Cardiac muscle cell (in vitro differentiated cells and primary cell): ENCODE results near the gene LPP. TPM values are rescaled to one million over a fixed set of nuclear protein-coding genes. Genes with fewer than 3 reads are reported as not detected.

Experiments used
- DNase-seq, 2 donors: peaks; one replicate each; pipeline versions ENCODE4 v3.0.0 to v3.0.0-alpha.2; 2010 to 2017; ENCODE audit warnings: low read depth in 1 of 2, low spot score in 1 of 2
- H3K27ac ChIP-seq: fragments of 200-600 bp; sonication (generic); 2 replicates; pipeline ENCODE4 v1.5.1; 2016
- H3K27me3 ChIP-seq: fragments of 200-600 bp; sonication (generic); 2 replicates; pipeline ENCODE4 v1.6.0; 2016; ENCODE audit warnings: control low read depth
- H3K36me3 ChIP-seq: fragments of 200-600 bp; sonication (generic); 2 replicates; pipeline ENCODE4 v1.5.1; 2016; ENCODE audit warnings: control low read depth
- H3K4me1 ChIP-seq: fragments of 200-600 bp; sonication (generic); 2 replicates; pipeline ENCODE4 v1.8.1; 2017; ENCODE audit warnings: low read depth, mild to moderate bottlenecking, mixed run types
- H3K4me3 ChIP-seq: fragments of 200-600 bp; sonication (generic); 2 replicates; pipeline ENCODE4 v1.5.1; 2016; ENCODE audit warnings: mild to moderate bottlenecking
- H3K9me3 ChIP-seq: fragments of 200-600 bp; sonication (generic); 2 replicates; pipeline ENCODE4 v1.5.1; 2017; ENCODE audit warnings: low read depth, mild to moderate bottlenecking, control low read depth
- CTCF ChIP-seq: IDR thresholded peaks from 2 replicates; pipeline ENCODE4 v1.5.1; 2012; ENCODE audit warnings: low read depth, mild to moderate bottlenecking, low read length
- polyA plus RNA-seq: library from polyadenylated mRNA; unstranded; fragments of >200 nt; fragmentation: Nextera tagmentation; extraction: Ambion mirVana; gene quantifications from 2 replicates; pipeline ENCODE4 v1.2.1, GENCODE V29; 2016
- total RNA-seq: library from RNA; depleted of rRNA; stranded (reverse); fragments of >200 nt; gene quantifications from 2 replicates; pipeline ENCODE4 v1.2.3, GENCODE V29; 2016

LPP gene
- total and polyA plus RNA-seq, 2 experiments from 2014 or later, result 21.4 to 45.2 TPM

DNA sequence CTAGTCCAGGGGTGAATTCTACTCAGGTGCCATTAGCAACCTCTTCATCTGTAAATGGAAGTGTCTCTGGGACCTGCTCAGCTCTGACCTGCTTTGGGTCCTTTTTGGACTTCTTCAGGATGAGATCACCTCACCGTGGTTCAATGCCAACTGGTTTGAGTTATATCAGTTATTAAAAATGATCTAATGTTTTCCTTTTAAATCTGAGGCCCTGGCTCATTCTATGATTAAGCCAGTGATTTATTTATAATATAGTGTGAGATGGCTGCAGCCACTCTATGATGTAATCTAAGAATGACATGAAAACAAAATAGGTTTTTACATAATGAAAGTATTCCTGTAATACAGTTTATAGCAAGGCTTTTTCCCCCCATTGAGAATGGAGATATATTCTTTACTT is 79.4 kb downstream of the LPP start:
- no peak for DNase-seq
- Histone ChIP-seq H3K27me3 (no peaks in the 10 kb centered on the region), H3K9me3 (no peaks in the 10 kb centered on the region), H3K36me3 (no peaks in the 10 kb centered on the region), H3K27ac (no peak overlapping the region), H3K4me1 (no peaks in the 10 kb centered on the region), H3K4me3 (no peak overlapping the region)
- TF ChIP-seq CTCF, result no peak

DNA sequence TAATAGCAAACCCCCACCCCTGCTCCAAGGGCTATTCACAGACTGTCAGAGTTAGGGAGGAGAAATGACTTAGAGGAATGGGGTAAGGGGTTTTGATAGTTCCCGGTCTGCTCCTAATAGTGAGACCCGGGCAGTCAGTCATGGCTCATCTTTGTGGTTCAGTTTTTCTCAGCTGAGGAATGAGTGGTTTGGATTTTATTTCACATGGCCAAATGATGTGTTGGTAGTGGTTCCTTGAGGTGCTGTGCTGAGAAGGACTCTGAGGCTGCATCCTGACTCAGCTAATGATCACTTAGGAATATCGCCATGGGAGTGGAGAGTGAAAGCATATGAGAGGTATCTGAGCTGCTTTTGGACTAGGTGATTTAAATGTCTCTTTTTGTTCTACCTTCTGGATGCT is 80.2 kb downstream of the LPP start:
- Histone ChIP-seq H3K4me1 (no peaks in the 10 kb centered on the region), H3K36me3 (no peaks in the 10 kb centered on the region), H3K27me3 (no peaks in the 10 kb centered on the region), H3K9me3 (no peaks in the 10 kb centered on the region), H3K4me3 (no peak overlapping the region), H3K27ac (no peak overlapping the region)
- no peak for TF ChIP-seq CTCF
- no peak for DNase-seq

DNA sequence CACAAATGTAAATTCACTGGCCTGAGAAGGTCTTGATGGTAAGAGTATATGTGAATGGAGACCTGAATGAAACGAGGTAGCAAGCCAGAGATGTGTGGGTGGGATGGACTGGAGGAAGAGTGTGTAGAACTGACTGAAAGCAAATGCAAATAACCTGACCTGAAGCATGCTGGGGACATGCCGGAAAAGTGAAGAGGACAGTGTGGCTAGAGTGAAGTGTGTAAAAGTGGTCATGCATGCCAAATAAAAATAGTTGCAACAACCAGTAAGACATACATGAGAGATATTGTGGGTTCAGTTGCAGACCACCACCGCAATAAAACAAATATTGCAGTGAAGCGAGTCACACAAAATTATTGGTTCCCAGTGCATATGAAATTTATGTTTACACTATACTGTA is 82.3 kb downstream of the LPP start:
- DNase-seq, result no peak
- H3K4me1 ChIP-seq, result peaks cover under 1% of the 10 kb centered on the region
- H3K27me3 ChIP-seq, result no peaks in the 10 kb centered on the region
- no peak overlapping the region for H3K27ac ChIP-seq
- no peaks in the 10 kb centered on the region for H3K9me3 ChIP-seq
- no peak for TF ChIP-seq CTCF
- no peaks in the 10 kb centered on the region for H3K36me3 ChIP-seq
- no peak overlapping the region for H3K4me3 ChIP-seq

DNA sequence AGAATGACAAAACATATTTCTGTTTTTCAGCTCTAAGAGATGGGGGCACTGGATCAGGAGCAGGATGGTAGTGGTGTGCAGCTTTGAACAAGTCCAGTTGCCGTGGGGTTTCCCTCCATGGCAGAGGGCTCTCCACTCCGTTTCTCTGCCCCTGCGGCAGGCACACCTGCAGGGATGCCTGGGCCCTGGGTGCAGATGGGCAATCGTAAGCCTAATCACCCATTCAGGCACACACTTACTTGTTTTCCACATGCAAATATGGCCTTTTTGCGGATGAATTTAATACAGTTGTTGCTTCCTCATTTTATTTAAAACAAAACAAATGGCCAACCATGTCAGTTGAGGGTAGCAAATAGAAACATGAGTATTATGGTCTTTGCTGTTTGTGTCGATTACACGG is 85.1 kb downstream of the LPP start:
- Histone ChIP-seq H3K36me3 (no peaks in the 10 kb centered on the region), H3K27ac (no peak overlapping the region), H3K4me1 (peaks cover 10% of the 10 kb centered on the region), H3K9me3 (no peaks in the 10 kb centered on the region), H3K4me3 (no peak overlapping the region), H3K27me3 (no peaks in the 10 kb centered on the region)
- DNase-seq, result no peak
- no peak for TF ChIP-seq CTCF

- Histone ChIP-seq H3K9me3 (no peaks in the 10 kb centered on the region), H3K4me3 (no peak overlapping the region)
- TF ChIP-seq CTCF, result no peak
Measured at GRCh38 chr3:188239577-188239976, 85.6 kb downstream of the LPP start.

More at GRCh38 chr3:188239577-188239976, 85.6 kb downstream of the LPP start:
- H3K27ac ChIP-seq, result no peak overlapping the region
- no peak for DNase-seq
- H3K4me1 ChIP-seq, result peaks cover 10% of the 10 kb centered on the region
- no peaks in the 10 kb centered on the region for H3K36me3 ChIP-seq
- no peaks in the 10 kb centered on the region for H3K27me3 ChIP-seq
